Ureter (tissue), 1 donor: ENCODE data around the gene YBX3. TPM values are rescaled to one million over a fixed set of nuclear protein-coding genes. Genes with fewer than 3 reads are reported as not detected.

ENCODE experiments used
- DNase-seq: peaks from one replicate; pipeline ENCODE4 v3.0.0-alpha.2; 2020; ENCODE audit warnings: low spot score
- total RNA-seq: library from RNA; stranded (reverse); gene quantifications from one replicate; pipeline ENCODE4 v1.2.4, GENCODE V29; 2023
- donor health status: DM: yes; HTN: yes; CAD: no.

YBX3 gene
- total RNA-seq, 1 donor from 2014 or later, result 318 TPM

GRCh38 chr12:10669533-10669932, 53.6 kb downstream of the YBX3 start:
- DNase-seq, result no peak

GRCh38 chr12:10668526-10668925, 54.6 kb downstream of the YBX3 start:
- no peak for DNase-seq

GRCh38 chr12:10667581-10667980, 55.5 kb downstream of the YBX3 start:
- no peak for DNase-seq

- no peak for DNase-seq
These were observed 58.6 kb downstream of the YBX3 start for GRCh38 chr12:10664499-10664898.

- no peak for DNase-seq
These were observed 59.3 kb downstream of the YBX3 start for GRCh38 chr12:10663869-10664268.

GRCh38 chr12:10661338-10661737, 61.8 kb downstream of the YBX3 start:
- no peak for DNase-seq

- no peak for DNase-seq
These were observed 69.1 kb downstream of the YBX3 start for GRCh38 chr12:10654003-10654402.

GRCh38 chr12:10652192-10652591, 70.9 kb downstream of the YBX3 start:
- DNase-seq, result no peak

Other genes with a start within 250 kb of the YBX3 start
- gene EIF2S3B, start 217.4 kb downstream of the YBX3 start, total RNA-seq, result 0.81 TPM
- gene MAGOHB, start 109.7 kb downstream of the YBX3 start, total RNA-seq, result 28.3 TPM
- 13.2 TPM for gene STYK1, start 49.3 kb downstream of the YBX3 start, total RNA-seq
- gene TAS2R7, start 79.3 kb upstream of the YBX3 start, total RNA-seq, result not detected
- not detected for gene TAS2R8, start 84.0 kb upstream of the YBX3 start, total RNA-seq
- gene TAS2R9, start 86.8 kb upstream of the YBX3 start, total RNA-seq, result not detected
- gene TAS2R10, start 103.0 kb upstream of the YBX3 start, total RNA-seq, result 0.62 TPM
- 7.3 TPM for gene PRR4, start 126.2 kb upstream of the YBX3 start, total RNA-seq
- 47.6 TPM for gene PRH1, start 160.9 kb upstream of the YBX3 start, total RNA-seq
- gene TAS2R13, start 186.2 kb upstream of the YBX3 start, total RNA-seq, result 7.9 TPM
- gene PRH2, start 205.9 kb upstream of the YBX3 start, total RNA-seq, result not detected
- gene TAS2R14, start 215.9 kb upstream of the YBX3 start, total RNA-seq, result 8.0 TPM